ENCODE results near the gene YWHAH. TPM values are rescaled to one million over a fixed set of nuclear protein-coding genes. Genes with fewer than 3 reads are reported as not detected.

YWHAH gene
- total and polyA plus RNA-seq, 9 of the 15 experiments (the other 6 are each of a cell fraction or from before 2014, with no cell fraction given) = 32.0 to 177 (median 114) TPM

DNA sequence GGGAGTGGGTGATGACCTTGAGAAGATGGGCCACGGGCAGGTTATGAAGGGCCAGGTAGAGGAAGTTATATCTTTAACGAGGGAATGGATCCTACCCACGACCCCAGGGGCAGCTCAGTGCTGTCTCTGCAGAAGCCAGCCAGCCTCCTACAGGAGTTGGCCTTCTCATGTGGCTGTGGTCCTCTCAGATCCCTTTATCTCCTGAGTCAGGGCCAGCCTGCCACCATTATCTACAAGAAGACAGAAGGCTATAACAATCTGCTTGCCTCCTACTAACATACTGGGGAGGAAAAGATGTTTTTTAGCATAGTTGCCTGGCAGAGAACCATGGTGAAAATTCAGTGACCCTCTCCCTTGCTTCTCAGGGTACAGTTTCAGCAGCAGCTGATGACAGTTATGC lies 7.0 kb upstream of the YWHAH start (continued):
- TF ChIP-seq, protein P1, sequence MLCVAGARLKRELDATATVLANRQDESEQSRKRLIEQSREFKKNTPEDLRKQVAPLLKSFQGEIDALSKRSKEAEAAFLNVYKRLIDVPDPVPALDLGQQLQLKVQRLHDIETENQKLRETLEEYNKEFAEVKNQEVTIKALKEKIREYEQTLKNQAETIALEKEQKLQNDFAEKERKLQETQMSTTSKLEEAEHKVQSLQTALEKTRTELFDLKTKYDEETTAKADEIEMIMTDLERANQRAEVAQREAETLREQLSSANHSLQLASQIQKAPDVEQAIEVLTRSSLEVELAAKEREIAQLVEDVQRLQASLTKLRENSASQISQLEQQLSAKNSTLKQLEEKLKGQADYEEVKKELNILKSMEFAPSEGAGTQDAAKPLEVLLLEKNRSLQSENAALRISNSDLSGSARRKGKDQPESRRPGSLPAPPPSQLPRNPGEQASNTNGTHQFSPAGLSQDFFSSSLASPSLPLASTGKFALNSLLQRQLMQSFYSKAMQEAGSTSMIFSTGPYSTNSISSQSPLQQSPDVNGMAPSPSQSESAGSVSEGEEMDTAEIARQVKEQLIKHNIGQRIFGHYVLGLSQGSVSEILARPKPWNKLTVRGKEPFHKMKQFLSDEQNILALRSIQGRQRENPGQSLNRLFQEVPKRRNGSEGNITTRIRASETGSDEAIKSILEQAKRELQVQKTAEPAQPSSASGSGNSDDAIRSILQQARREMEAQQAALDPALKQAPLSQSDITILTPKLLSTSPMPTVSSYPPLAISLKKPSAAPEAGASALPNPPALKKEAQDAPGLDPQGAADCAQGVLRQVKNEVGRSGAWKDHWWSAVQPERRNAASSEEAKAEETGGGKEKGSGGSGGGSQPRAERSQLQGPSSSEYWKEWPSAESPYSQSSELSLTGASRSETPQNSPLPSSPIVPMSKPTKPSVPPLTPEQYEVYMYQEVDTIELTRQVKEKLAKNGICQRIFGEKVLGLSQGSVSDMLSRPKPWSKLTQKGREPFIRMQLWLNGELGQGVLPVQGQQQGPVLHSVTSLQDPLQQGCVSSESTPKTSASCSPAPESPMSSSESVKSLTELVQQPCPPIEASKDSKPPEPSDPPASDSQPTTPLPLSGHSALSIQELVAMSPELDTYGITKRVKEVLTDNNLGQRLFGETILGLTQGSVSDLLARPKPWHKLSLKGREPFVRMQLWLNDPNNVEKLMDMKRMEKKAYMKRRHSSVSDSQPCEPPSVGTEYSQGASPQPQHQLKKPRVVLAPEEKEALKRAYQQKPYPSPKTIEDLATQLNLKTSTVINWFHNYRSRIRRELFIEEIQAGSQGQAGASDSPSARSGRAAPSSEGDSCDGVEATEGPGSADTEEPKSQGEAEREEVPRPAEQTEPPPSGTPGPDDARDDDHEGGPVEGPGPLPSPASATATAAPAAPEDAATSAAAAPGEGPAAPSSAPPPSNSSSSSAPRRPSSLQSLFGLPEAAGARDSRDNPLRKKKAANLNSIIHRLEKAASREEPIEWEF (CRISPR knock-in tag; IDR thresholded peaks at IDR 0.05) = no peak
- TF ChIP-seq ZNF217 (CRISPR knock-in tag; IDR thresholded peaks at IDR 0.05) (no peak), CXXC5 (CRISPR knock-in tag; IDR thresholded peaks at IDR 0.05) (peak; percentile 26; the same call in 1 of the 2 replicates), TRIM24 (IDR thresholded peaks at IDR 0.05) (peak; percentile 59 to 65; a peak in 2 of 4 replicates), TEAD2 (tag; IDR thresholded peaks at IDR 0.05) (no peak), SOX6 (IDR thresholded peaks at IDR 0.05) (peak; percentile 70; the same call in 1 of the 2 replicates), EHMT2 (IDR thresholded peaks at IDR 0.05) (no peak), NBN (IDR thresholded peaks at IDR 0.05; ENCODE audit: low read depth) (peak; percentile 26; the same call in 1 of the 2 replicates), E2F4 (CRISPR knock-in tag; IDR thresholded peaks at IDR 0.05; ENCODE audit: low read depth) (no peak), ATF3 (IDR thresholded peaks at IDR 0.05) (no peak), ATF3 (CRISPR knock-in tag; conservative IDR thresholded peaks at IDR 0.05) (no peak), ATF6 (CRISPR knock-in tag; IDR thresholded peaks at IDR 0.05) (no peak), E2F1 (CRISPR knock-in tag; IDR thresholded peaks at IDR 0.05) (no peak), SMARCA4 (IDR thresholded peaks at IDR 0.05) (peak; percentile 85), ZNF324 (CRISPR knock-in tag; IDR thresholded peaks at IDR 0.05) (no peak)
- TF ChIP-seq, protein P2, sequence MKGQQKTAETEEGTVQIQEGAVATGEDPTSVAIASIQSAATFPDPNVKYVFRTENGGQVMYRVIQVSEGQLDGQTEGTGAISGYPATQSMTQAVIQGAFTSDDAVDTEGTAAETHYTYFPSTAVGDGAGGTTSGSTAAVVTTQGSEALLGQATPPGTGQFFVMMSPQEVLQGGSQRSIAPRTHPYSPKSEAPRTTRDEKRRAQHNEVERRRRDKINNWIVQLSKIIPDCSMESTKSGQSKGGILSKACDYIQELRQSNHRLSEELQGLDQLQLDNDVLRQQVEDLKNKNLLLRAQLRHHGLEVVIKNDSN (CRISPR knock-in tag; IDR thresholded peaks at IDR 0.05) = no peak
